Neural progenitor cell (in vitro differentiated cells): ENCODE results near the gene PHKA2. TPM values are rescaled to one million over a fixed set of nuclear protein-coding genes. Genes with fewer than 3 reads are reported as not detected.

Experiments
- DNase-seq: peaks from one replicate; pipeline ENCODE4 v3.0.0-alpha.2; 2016; ENCODE audit warnings: low spot score
- H2AFZ ChIP-seq: fragments of 200-600 bp; sonication (generic); replicated peaks from 2 replicates; pipeline ENCODE4 v1.6.1; 2016; ENCODE audit warnings: antibody characterized with exemption
- H3F3A ChIP-seq: fragments of 200-600 bp; sonication (generic); 2 replicates; pipeline ENCODE4 v1.6.1; 2016; ENCODE audit warnings: antibody characterized with exemption, low read depth
- H3K27ac ChIP-seq: fragments of 200-600 bp; sonication (generic); 2 replicates; pipeline ENCODE4 v1.5.1; 2016; ENCODE audit warnings: mild to moderate bottlenecking
- H3K27me3 ChIP-seq: fragments of 200-600 bp; sonication (generic); 2 replicates; pipeline ENCODE4 v1.6.1; 2016; ENCODE audit warnings: mild to moderate bottlenecking, moderate library complexity
- H3K36me3 ChIP-seq: fragments of 200-600 bp; sonication (generic); 2 replicates; pipeline ENCODE4 v1.5.1; 2016
- H3K4me1 ChIP-seq: fragments of 200-600 bp; sonication (generic); 2 replicates; pipeline ENCODE4 v1.6.1; 2016; ENCODE audit warnings: mixed run types
- H3K4me2 ChIP-seq: fragments of 200-600 bp; sonication (generic); 2 replicates; pipeline ENCODE4 v1.6.1; 2016
- H3K4me3 ChIP-seq: fragments of 200-600 bp; sonication (generic); 2 replicates; pipeline ENCODE4 v1.5.1; 2016
- H3K79me2 ChIP-seq: fragments of 200-600 bp; sonication (generic); 2 replicates; pipeline ENCODE4 v1.6.1; 2016; ENCODE audit warnings: low read depth
- H3K9ac ChIP-seq: fragments of 200-600 bp; sonication (generic); 2 replicates; pipeline ENCODE4 v1.6.1; 2016
- H3K9me3 ChIP-seq: fragments of 200-600 bp; sonication (generic); 2 replicates; pipeline ENCODE4 v1.5.1; 2016; ENCODE audit warnings: low read depth
- H4K20me1 ChIP-seq: fragments of 200-600 bp; sonication (generic); 2 replicates; pipeline ENCODE4 v1.6.1; 2016; ENCODE audit warnings: low read depth
- H3K27ac Mint-ChIP-seq: 3 replicates; pipeline ENCODE4 v1.8.0; 2021; ENCODE audit warnings: mixed read lengths
- H3K27me3 Mint-ChIP-seq: 2 replicates; pipeline ENCODE4 v1.8.0; 2022; ENCODE audit warnings: low read depth, mild to moderate bottlenecking, inconsistent platforms, moderate library complexity, mixed read lengths; ENCODE audit not compliant: insufficient read depth
- H3K36me3 Mint-ChIP-seq: 3 replicates; pipeline ENCODE4 v1.8.0; 2021; ENCODE audit warnings: mixed read lengths
- H3K4me1 Mint-ChIP-seq: 3 replicates; pipeline ENCODE4 v1.8.0; 2021; ENCODE audit warnings: mixed read lengths
- H3K4me3 Mint-ChIP-seq: 3 replicates; pipeline ENCODE4 v1.8.0; 2021; ENCODE audit warnings: mild to moderate bottlenecking, moderate library complexity, mixed read lengths
- H3K9me3 Mint-ChIP-seq: 3 replicates; pipeline ENCODE4 v1.8.0; 2020; ENCODE audit warnings: mixed read lengths
- EZH2 ChIP-seq: fragments of 200-600 bp; sonication (generic); IDR thresholded peaks from 2 replicates; pipeline ENCODE4 v1.6.1; 2017; ENCODE audit warnings: antibody characterized with exemption, mild to moderate bottlenecking, moderate library complexity
- EZH2phosphoT487 ChIP-seq: fragments of 200-600 bp; sonication (generic); IDR thresholded peaks from 2 replicates; pipeline ENCODE4 v1.6.1; 2017; ENCODE audit warnings: antibody characterized with exemption
- total RNA-seq: library from RNA; depleted of rRNA; stranded (reverse); fragments of >200 nt; gene quantifications from 2 replicates; pipeline ENCODE4 v1.2.3, GENCODE V29; 2015; ENCODE audit warnings: low replicate concordance
- TF ChIP-seq, protein P1 (sequence below): fragments of 200-600 bp; sonication (generic); IDR thresholded peaks from 2 replicates; pipeline ENCODE4 v1.5.1; 2017; ENCODE audit warnings: antibody characterized with exemption, mild to moderate bottlenecking

PHKA2 gene
- total RNA-seq, 1 donor from 2014 or later = 18.2 TPM

DNA sequence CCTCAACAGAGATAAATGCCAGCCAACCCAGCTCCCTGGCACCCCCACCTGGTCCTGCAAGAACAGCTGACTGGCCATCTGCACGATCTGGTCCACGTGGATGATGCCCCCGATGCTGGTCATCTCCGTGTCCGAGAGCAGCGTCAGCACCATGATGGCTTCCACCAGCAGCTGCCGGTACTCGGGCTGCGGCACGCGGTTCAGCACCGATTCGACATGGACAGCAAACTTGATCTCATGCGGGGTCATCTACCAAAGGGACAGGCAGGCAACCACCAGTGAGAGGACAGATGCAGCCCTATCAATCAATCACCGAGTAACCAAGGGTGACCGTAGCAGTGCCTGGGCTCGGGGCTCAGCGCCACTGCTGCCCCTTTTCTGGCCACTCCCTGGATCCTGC, 89.8 kb downstream of the PHKA2 start:
- Histone ChIP-seq H3K4me3 (no peak overlapping the region), H4K20me1 (no peaks in the 10 kb centered on the region), H3K79me2 (no peaks in the 10 kb centered on the region), H3K9ac (no peak overlapping the region), H3K4me1 (no peaks in the 10 kb centered on the region), H2AFZ (no peak overlapping the region), H3K36me3 (no peaks in the 10 kb centered on the region), H3K27me3 (no peaks in the 10 kb centered on the region), H3K9me3 (no peaks in the 10 kb centered on the region), H3K27ac (no peak overlapping the region), H3F3A (no peaks in the 10 kb centered on the region), H3K4me2 (no peak overlapping the region)
- TF ChIP-seq EZH2 (no peak), EZH2phosphoT487 (no peak)
- TF ChIP-seq, protein P1, sequence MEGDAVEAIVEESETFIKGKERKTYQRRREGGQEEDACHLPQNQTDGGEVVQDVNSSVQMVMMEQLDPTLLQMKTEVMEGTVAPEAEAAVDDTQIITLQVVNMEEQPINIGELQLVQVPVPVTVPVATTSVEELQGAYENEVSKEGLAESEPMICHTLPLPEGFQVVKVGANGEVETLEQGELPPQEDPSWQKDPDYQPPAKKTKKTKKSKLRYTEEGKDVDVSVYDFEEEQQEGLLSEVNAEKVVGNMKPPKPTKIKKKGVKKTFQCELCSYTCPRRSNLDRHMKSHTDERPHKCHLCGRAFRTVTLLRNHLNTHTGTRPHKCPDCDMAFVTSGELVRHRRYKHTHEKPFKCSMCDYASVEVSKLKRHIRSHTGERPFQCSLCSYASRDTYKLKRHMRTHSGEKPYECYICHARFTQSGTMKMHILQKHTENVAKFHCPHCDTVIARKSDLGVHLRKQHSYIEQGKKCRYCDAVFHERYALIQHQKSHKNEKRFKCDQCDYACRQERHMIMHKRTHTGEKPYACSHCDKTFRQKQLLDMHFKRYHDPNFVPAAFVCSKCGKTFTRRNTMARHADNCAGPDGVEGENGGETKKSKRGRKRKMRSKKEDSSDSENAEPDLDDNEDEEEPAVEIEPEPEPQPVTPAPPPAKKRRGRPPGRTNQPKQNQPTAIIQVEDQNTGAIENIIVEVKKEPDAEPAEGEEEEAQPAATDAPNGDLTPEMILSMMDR = no peak
- H3K36me3 Mint-ChIP-seq = no peaks in the 10 kb centered on the region
- H3K4me1 Mint-ChIP-seq = no peaks in the 10 kb centered on the region
- no peak for DNase-seq
- H3K9me3 Mint-ChIP-seq = peaks cover 10% of the 10 kb centered on the region
- H3K27ac Mint-ChIP-seq = no peak overlapping the region
- no peak overlapping the region for H3K4me3 Mint-ChIP-seq
- H3K27me3 Mint-ChIP-seq = peaks cover 3% of the 10 kb centered on the region

- Mint-ChIP-seq H3K4me3 (no peak overlapping the region), H3K27ac (no peak overlapping the region), H3K9me3 (peaks cover 8% of the 10 kb centered on the region), H3K27me3 (peaks cover 3% of the 10 kb centered on the region), H3K4me1 (no peaks in the 10 kb centered on the region), H3K36me3 (no peaks in the 10 kb centered on the region)
- DNase-seq = no peak
- H4K20me1 ChIP-seq = no peaks in the 10 kb centered on the region
- no peak overlapping the region for H3K4me3 ChIP-seq
- TF ChIP-seq EZH2phosphoT487 (no peak), EZH2 (no peak)
- TF ChIP-seq, protein P1 = no peak
- no peak overlapping the region for H3K4me2 ChIP-seq
- H3K4me1 ChIP-seq = no peaks in the 10 kb centered on the region
- H3K36me3 ChIP-seq = no peaks in the 10 kb centered on the region
- no peak overlapping the region for H3K9ac ChIP-seq
- H3K79me2 ChIP-seq = no peaks in the 10 kb centered on the region
- no peak overlapping the region for H2AFZ ChIP-seq
- no peaks in the 10 kb centered on the region for H3F3A ChIP-seq
- H3K9me3 ChIP-seq = no peaks in the 10 kb centered on the region
- H3K27ac ChIP-seq = no peak overlapping the region
- no peaks in the 10 kb centered on the region for H3K27me3 ChIP-seq
Observed at GRCh38 chrX:18893536-18893935, 90.4 kb downstream of the PHKA2 start.

DNA sequence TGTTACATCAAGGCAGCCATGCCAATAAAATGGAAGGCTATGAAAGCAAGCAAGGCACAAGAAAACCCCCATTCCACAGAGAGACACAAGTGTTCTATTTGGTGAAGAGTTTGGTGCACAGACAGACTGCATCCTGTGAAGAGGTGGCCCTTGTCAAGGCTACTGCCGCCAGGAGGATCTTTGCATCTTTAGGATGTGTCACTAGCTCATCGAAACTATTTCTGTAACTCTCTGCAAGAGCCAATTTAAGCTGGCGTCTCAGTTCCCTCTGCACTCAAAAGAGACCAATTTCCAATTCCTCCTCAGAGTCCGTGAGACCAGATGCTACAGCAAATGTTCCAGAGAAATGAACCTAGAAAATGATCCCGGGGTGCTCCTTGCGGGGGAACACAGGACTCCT, 91.0 kb downstream of the PHKA2 start:
- H3K9ac ChIP-seq = no peak overlapping the region
- no peaks in the 10 kb centered on the region for H4K20me1 ChIP-seq
- Mint-ChIP-seq H3K36me3 (no peaks in the 10 kb centered on the region), H3K4me1 (no peaks in the 10 kb centered on the region), H3K4me3 (no peak overlapping the region), H3K9me3 (peaks cover 8% of the 10 kb centered on the region), H3K27me3 (peaks cover 4% of the 10 kb centered on the region), H3K27ac (no peak overlapping the region)
- H3K4me1 ChIP-seq = no peaks in the 10 kb centered on the region
- H3K4me3 ChIP-seq = no peak overlapping the region
- H3K27ac ChIP-seq = no peak overlapping the region
- no peak overlapping the region for H3K4me2 ChIP-seq
- H3K79me2 ChIP-seq = no peaks in the 10 kb centered on the region
- H3F3A ChIP-seq = no peaks in the 10 kb centered on the region
- no peak for TF ChIP-seq EZH2
- TF ChIP-seq EZH2phosphoT487 = no peak
- TF ChIP-seq, protein P1 = no peak
- H3K36me3 ChIP-seq = no peaks in the 10 kb centered on the region
- H2AFZ ChIP-seq = no peak overlapping the region
- no peaks in the 10 kb centered on the region for H3K9me3 ChIP-seq
- DNase-seq = no peak
- no peaks in the 10 kb centered on the region for H3K27me3 ChIP-seq
